ENCODE measurements around the gene TRABD2B. TPM values are rescaled to one million over a fixed set of nuclear protein-coding genes. Genes with fewer than 3 reads are reported as not detected.

TRABD2B gene
- polyA plus RNA-seq, 1 of the 3 experiments (the other 2 are of a cell fraction), result 0.03 TPM

GRCh38 chr1:47732489-47732888 is 264.7 kb downstream of the TRABD2B start:
- H3K4me2 ChIP-seq, result no peak overlapping the region
- no peaks in the 10 kb centered on the region for H3K79me2 ChIP-seq (ENCODE audit: insufficient read depth)
- H3K9me3 ChIP-seq, result no peaks in the 10 kb centered on the region
- H4K20me1 ChIP-seq (ENCODE audit: insufficient read depth), result no peaks in the 10 kb centered on the region
- CTCF ChIA-PET, result interaction anchor here (3.7 to 37.6 kb wide), 2 partner anchors 22 to 307 kb away, joined by 13 to 1422 read pairs; partner anchors contain the start of genes FOXD2 and FOXE3
- no peak overlapping the region for H3K27ac ChIP-seq (ENCODE audit: low read depth in 2 of 2, low read length in 1 of 2)
- WGBS (ENCODE audit: low lambda C conversion rate), result 35% methylated on average over 4 of the region's 4 CpGs
- H3F3A ChIP-seq (replicated peaks; ENCODE audit: insufficient read depth), result no peaks in the 10 kb centered on the region
- no peak overlapping the region for H2AFZ ChIP-seq (ENCODE audit: low read depth)
- POLR2A ChIA-PET, result no interaction called here
- no peaks in the 10 kb centered on the region for H3K9me2 ChIP-seq
- no peaks in the 10 kb centered on the region; the same call in 1 of the 2 replicates for H3K27me3 ChIP-seq (ENCODE audit: insufficient read depth)
- DNase-seq, result no peak
- H3K4me1 ChIP-seq (ENCODE audit: control insufficient read depth in 1 of 2, insufficient read depth in 2 of 2, low read depth in 1 of 2, low read length in 1 of 2), result no peaks in the 10 kb centered on the region
- no peak overlapping the region for H3K9ac ChIP-seq
- no peak overlapping the region for H3K4me3 ChIP-seq (ENCODE audit: low read depth in 2 of 2, low read length in 1 of 2)
- TF ChIP-seq NRF1 (IDR thresholded peaks at IDR 0.05; ENCODE audit: low read depth, low read length) (no peak), MEF2A (IDR thresholded peaks at IDR 0.05; ENCODE audit: borderline replicate concordance, low read depth) (no peak), YY1 (IDR thresholded peaks at IDR 0.05; ENCODE audit: low read depth) (no peak), CHD2 (IDR thresholded peaks at IDR 0.05; ENCODE audit: low read length, partially characterized antibody) (no peak), USF2 (IDR thresholded peaks at IDR 0.05; ENCODE audit: borderline replicate concordance, low read depth, low read length) (no peak), GATA2 (CRISPR knock-in tag; IDR thresholded peaks at IDR 0.05) (no peak), SMC3 (IDR thresholded peaks at IDR 0.05; ENCODE audit: low read depth, low read length) (no peak), RAD21 (IDR thresholded peaks at IDR 0.05; ENCODE audit: low read length) (no peak), RCOR1 (IDR thresholded peaks at IDR 0.05; ENCODE audit: low read length) (no peak), PBX3 (IDR thresholded peaks at IDR 0.05) (no peak), CTCF (IDR thresholded peaks at IDR 0.05) (no peak), ZBTB33 (IDR thresholded peaks at IDR 0.05; ENCODE audit: borderline replicate concordance, low read depth) (no peak), IRF3 (IDR thresholded peaks at IDR 0.05; ENCODE audit: low read depth, low read length) (no peak), ELF1 (IDR thresholded peaks at IDR 0.05) (no peak), EZH2phosphoT487 (IDR thresholded peaks at IDR 0.05; ENCODE audit: borderline replicate concordance, low read depth) (no peak), RXRA (IDR thresholded peaks at IDR 0.05; ENCODE audit: borderline replicate concordance, low read depth) (no peak), MXI1 (IDR thresholded peaks at IDR 0.05; ENCODE audit: low read depth, low read length) (no peak), FOSL2 (IDR thresholded peaks at IDR 0.05; ENCODE audit: borderline replicate concordance, low read depth) (no peak), FOXJ3 (CRISPR knock-in tag; IDR thresholded peaks at IDR 0.05) (no peak), POLR2AphosphoS5 (IDR thresholded peaks at IDR 0.05; ENCODE audit: low read depth, low read length) (no peak)
- no peaks in the 10 kb centered on the region for H3K36me3 ChIP-seq (replicated peaks in 1 of 2; ENCODE audit: control insufficient read depth in 1 of 2, insufficient read depth in 2 of 2, low read length in 1 of 2)

Data from SK-N-SH (cell line).